ACHN (cell line): Measurements from ENCODE around the gene ANKRD20A1.
"Not testable (repeated sequence)": the region's sequence is repeated elsewhere in the genome, so short reads cannot be mapped to it uniquely, and the experiment has no call there.

ENCODE experiments used
- DNase-seq: peaks from one replicate; pipeline ENCODE4 v3.0.0-alpha.2; 2015
- in situ Hi-C: cut with HindIII; loops from 2 replicates; pipeline ENCODE4 v1.10.0; 2017; ENCODE audit warnings: low sequenced_read_pairs, low pct_ligation_motif_present, low pct_unique_long_range_greater_than_20kb

ANKRD20A1 gene

DNA sequence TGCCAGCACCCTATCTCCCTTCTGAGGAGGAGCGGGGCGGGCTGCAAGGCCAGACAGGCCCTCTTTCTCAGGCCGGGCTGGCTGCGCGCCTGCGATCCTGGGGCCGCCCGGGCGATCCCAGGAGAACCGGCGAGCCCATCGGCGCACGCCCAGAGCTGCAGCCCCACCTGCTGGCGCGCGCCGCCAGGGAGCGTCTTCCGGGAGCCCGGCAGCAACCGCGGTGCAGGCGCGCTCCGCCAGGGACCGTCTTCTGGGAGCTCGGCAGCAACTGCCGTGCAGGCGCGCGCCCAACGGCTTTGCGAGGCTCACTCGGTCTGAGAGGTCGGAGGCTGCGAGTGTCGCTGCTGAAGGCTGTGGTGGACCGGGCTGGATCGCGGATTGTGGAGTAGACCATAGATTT lies at the start of gene ANKRD20A1:
ANKRD20A1 (plus strand) TSS at position 61 of the 400 bp plus-strand sequence. CDS start 496 bp downstream, outside the sequence.
- in situ Hi-C loops, result not testable (repeated sequence)

DNA sequence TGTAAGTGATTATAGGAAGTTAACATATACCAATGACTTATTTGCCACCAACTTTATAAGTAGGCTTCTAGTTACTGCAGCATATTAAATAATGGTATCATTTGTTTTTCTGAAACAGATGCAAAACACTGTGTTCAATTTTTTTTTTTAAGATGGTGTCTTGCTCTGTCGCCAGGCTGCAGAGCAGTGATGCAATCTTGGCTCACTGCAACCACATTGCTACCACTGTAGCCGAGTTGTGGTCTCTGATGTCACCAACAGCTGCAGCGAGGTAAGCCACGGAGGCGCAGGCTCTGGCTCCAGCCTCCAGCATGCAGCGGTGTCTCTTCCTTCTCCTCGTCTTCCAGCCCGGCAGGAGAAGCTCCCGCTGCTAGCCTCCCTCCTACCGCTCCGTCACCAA lies 26.6 kb upstream of the ANKRD20A1 start:
- DNase-seq, in situ Hi-C loops: not testable (repeated sequence)

More for the DNA sequence above, at the start of gene ANKRD20A1:
- DNase-seq, result not testable (repeated sequence)
